Endometrium (tissue), 2 donors: ENCODE data around the gene CATSPERD.

Experiments used
- FAIRE-seq: peaks from 2 replicates; lab custom pipeline; 2012; peaks lifted over from hg19 to GRCh38; lab: Jason Lieb, UNC
- donor health status: control.
- donor health status: control.

CATSPERD gene

GRCh38 chr19:5804516-5805461 lies 84.4 kb downstream of the CATSPERD start, which contains the start of gene NRTN:
Gene NRTN (plus strand): TSS chr19:5805067. CDS start chr19:5824166, 19,099 bp downstream.
- no peak for FAIRE-seq

DNA sequence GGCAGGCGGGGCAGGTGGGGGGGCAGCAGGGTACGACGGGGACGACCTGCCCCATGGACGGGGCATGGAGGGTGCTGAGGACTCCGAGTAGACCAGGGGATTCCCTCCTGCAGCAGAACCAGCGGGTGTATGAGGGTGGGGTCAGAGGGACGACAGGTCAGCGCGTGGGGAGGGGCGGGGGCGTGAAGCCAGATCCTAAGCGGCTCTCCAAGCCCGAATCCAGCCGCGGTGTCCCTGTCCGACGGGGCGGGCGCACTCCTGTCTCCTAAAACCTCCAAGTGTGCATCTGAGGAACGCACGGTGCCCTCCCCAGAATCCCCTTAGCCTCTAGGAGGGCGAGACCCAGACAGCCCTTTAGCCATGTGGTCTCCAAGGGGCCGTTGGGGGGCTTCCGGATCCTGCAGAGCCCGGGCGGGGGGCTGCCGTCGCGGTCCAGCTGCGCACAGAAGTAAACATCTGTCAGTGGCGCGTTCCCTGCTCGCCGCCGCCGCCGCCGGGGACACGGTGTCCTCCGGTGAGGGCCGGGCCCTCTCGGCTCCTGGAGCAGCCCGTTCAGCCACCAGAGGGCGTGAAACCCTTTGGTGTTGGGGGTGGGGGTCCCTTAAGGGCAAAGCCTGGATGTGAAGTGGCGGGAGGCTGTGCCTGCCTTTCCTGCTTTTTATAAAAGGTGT lies 85.2 kb downstream of the CATSPERD start:
- no peak for FAIRE-seq

DNA sequence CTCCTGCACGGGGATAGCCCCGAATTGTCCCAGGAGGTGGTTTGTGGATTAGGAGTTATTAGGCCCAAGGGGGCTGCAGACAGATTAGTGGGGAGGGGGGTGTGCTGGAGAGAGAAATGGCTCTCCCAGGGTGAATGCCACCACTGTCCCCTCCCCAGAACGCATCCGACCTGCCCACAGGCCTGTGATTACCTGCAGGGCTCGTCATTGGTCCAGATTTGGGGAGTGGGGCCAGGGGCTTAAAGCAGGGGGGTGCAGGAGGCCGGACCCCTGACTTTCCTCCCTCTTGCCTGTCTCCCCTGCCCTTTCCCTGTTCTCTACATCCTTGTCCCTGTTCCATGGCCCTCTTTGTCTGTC lies 85.7 kb downstream of the CATSPERD start:
- no peak for FAIRE-seq

GRCh38 chr19:5806905-5807304 lies 86.5 kb downstream of the CATSPERD start:
- no peak for FAIRE-seq

- no peak for FAIRE-seq
Observed at GRCh38 chr19:5808120-5808816, 87.8 kb downstream of the CATSPERD start.

DNA sequence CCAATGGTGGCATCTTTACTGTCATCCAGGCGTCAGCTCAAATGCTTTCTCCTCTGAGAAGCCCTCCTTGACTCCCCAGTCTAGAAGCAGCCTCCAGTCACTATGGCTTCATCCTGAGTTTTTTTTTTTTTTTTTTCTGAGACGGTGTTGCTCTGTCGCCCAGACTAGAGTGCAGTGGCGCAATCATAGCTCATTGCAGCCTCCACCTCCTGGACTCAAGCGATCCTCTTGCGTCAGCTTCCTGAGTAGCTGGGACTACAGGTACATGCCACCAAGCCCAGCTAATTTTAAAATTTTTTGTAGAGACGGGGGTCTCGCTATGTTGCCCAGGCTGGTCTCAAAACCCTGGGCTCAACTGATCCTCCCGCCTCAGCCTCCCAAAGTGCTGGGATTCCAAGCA lies 88.6 kb downstream of the CATSPERD start:
- FAIRE-seq: no peak

DNA sequence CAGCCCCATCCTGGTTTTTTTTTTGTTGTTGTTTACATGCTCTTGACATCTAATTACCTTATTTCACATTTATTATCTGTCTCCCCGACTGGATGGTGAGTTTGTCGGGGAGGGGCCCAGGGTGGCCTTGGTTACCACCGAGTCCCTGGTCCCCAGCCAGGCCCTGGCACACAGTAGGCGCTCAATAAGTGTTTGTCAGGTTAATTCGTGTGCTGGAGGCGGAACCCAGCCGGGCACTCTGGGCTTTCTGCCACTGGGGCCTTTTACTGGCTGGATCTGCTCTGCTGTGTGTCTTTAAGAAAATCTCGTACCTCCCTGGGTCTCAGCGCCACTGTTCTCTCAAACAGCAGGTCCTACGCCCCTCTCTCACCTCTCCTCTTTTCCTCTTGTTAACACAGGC lies 89.0 kb downstream of the CATSPERD start:
- FAIRE-seq: no peak

DNA sequence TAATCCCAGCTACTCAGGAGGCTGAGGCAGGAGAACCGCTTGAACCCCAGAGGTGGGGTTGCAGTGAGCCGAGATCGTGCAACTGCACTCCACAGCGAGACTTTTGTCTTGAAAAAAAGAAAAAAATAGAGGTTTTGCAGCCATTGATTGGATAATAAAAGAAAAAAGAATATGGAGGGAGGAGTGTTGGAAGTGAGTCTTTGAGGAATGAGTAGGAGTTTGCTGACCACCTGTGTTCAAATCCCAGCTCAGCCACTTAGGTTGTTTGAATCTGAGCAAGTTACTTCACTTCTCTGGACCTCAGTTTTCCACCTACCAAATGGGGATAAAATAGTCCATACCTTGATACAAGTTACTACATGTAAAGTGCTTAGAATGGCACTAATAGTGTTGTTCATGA lies 90.7 kb downstream of the CATSPERD start:
- FAIRE-seq: no peak

- FAIRE-seq: no peak
Observed at GRCh38 chr19:5814123-5814851, 93.8 kb downstream of the CATSPERD start.

GRCh38 chr19:5814852-5815246 lies 94.4 kb downstream of the CATSPERD start:
- FAIRE-seq: no peak

DNA sequence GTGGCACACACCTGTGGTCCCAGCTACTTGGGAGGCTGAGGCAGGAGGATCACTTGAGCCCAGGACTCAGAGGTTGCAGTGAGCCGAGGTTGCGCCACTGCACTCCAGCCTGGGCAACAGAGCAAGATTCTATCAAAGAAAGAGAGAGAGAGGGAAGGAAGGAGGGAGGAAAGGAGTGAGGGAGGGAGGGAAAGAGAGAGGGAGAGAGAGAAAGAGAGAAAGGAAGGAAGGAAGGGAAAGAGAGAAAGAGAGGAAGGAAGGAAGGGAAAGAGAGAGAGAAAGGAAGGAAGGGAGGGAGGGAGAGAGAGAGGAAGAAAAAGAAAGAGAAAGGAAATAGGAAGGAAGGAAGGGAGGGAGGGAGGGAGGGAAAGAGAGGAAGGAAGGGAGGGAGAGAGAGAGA lies 96.8 kb downstream of the CATSPERD start:
- FAIRE-seq: no peak

GRCh38 chr19:5818594-5818993 lies 98.2 kb downstream of the CATSPERD start:
- no peak for FAIRE-seq

DNA sequence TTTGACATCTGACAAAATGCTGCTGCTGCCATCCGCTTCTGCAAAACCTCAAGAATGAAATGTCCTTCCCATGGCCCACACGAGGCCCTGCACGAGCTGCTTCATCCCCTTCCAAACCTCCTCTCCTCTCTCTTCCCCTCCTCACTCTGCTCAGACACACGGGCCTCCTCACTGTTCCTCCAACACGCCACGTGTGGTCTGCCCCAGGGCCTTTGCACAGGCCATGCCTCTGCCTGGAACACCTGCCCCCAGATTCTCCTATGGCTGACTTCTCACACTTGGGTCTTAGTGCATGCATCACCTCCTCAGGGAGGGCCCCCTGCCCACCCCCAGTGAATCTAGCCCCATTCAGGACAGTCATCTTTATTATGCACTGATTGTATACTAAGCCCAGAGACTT lies 100.3 kb downstream of the CATSPERD start:
- FAIRE-seq: no peak

DNA sequence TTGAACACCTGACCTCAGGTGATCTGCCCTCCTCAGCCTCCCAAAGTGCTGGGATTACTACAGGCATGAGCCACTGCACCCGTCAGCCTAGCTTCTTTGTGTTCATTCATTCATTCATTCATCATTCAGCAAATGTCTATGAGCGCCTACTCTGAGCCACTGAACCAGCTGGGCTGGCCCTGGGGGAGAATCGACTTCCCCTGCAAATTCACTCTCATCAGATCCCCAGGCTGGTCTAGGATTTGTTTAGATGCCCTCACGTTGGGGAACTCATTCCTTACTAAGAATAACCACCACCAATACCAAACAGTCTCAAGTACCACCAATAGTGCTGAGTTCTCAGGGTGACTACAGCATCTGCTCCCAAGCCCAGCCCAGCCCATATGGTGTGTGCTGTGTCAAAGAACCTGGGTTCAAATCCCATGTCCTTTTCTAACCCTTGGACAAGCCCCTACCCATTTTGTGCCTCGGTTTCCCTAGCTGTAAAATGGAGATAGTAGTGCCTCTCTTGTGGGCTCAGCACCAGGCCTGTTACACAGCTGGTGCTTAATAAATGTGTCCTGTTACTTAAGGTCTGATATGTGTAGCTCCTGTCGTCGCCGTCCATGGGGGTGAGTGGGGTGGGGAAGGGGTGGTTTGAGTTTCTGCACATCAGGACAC lies 101.2 kb downstream of the CATSPERD start:
- FAIRE-seq: no peak

- FAIRE-seq: no peak
Observed at GRCh38 chr19:5822181-5822844, 101.9 kb downstream of the CATSPERD start.

DNA sequence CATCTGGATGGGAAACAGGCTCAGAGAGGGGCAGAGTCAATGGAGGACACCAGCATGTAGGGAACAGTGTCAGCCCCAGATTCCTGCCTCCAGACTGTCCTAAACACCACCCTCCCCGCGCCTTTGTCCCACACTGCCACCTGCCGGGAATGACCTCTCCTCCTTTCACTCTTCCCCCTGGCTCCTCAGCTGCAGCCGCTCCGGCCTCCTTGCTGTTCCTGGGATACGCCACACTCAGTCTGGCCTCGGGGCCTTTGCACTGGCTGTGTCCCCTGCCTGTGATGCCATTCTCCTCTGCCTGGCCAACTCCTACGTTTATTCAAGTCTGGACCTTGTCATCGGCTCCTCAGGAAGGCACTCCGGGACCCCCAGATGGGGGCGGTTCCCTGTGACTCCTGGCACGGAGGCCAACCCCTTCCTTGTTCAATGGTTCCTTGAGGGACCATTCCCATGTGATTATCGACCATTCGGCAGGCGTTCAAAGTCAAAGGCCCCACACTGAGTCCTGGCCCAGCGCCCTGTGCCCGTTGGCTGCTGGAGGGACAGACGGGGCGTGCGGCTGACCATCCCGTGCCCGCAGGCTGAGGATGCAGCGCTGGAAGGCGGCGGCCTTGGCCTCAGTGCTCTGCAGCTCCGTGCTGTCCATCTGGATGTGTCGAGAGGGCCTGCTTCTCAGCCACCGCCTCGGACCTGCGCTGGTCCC lies 103.3 kb downstream of the CATSPERD start:
- FAIRE-seq: no peak

DNA sequence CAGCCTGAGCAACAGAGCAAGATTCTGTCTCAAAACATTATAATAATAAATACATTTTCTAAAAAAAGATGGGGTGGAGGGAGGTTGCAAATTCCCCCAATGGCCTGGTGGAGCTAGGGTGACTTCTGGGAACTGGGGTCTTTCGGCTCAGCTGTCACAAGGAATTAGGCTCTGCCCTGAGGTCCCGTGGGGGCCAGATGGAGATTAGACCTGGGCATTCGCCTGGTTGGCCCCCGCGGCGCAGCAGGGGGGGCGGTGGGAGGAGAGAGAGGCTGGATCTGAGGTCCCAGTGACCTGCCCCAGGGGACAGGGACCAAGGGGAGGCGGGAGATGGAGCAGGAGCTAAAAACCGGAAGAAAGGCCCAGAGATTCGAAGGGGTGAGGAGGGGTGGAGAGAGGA lies 104.3 kb downstream of the CATSPERD start:
- no peak for FAIRE-seq

DNA sequence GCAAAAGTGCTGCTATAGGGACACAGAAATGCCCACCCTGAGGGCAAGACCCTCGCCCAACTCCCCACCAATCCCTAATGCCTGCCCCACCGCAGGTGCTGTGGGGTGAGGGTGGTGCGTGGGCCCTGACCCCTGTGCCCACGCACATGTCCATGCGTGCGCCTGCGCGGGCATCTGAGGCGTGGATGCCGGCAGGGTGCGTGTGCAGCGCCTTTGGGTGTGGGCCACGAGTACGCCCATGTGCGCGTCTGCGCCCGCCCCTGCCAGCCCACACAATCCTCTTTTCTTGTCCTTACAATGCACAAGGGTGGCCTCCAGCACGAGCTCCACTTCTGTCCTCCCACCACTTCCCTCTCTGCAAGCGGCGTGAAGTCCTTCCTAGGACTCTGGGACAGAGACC lies 104.7 kb downstream of the CATSPERD start:
- FAIRE-seq: no peak

DNA sequence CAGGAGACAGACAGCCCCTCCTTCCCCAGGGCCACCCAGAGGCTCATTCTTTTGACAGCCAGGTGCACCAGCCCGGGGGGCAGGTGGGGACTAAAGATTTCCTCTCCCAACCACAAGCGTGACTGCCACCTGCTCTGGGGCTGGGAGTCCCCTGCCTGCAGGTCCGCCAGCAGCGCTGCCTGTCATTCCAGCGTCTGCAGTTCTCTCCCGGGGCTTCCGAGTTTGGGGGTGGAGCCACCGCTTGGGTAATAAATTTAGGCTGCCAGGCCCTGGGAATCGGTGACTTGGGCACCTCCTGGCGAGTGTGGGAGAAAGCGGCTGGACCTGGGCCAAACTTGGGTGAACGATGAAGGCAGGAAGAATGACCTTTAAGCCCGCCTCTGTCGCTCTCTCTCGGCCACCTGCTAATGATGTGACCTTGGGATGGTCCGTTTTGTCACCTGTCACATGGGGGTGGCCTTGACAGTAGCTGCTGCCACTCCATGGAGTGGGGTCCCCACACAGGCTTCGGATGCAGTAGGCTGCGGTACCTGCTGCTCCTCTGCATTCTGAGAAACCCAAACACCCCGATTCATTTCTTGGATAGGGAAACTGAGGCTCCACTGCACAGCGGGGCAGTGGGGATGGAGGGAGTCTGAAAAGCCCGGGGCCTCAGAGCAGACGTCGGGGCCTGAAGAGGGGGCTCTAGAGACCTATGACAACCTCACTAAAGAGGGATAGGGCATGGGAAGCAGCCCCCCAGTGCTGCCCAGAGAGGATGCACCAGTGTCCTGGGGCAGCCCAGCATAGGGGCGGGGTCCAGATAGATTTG lies 106.3 kb downstream of the CATSPERD start:
- no peak for FAIRE-seq
